H1 (cell line): ENCODE results near the gene HYLS1. TPM values are rescaled to one million over a fixed set of nuclear protein-coding genes. Genes with fewer than 3 reads are reported as not detected.

Experiments used
- CTCF ChIA-PET: fragments of 300-600 bp; sonication (Branson Sonifier 250); formaldehyde crosslinking; loops from one replicate; lab custom pipeline; 2021; ENCODE audit not compliant: partially characterized antibody; lab: Charles Lee
- POLR2A ChIA-PET: fragments of 300-600 bp; sonication (Branson Sonifier 250); formaldehyde crosslinking; loops from one replicate; lab custom pipeline; 2021; ENCODE audit warnings: inconsistent platforms; ENCODE audit not compliant: partially characterized antibody; lab: Charles Lee
- DNase-seq, 2 experiments: peaks; one replicate each; pipeline versions ENCODE4 v3.0.0 to v3.0.0-alpha.2; 2010 to 2022; ENCODE audit warnings: low spot score in 2 of 2, low read depth in 1 of 2, mixed read lengths in 1 of 2
- FAIRE-seq: peaks from 2 replicates; lab custom pipeline; 2011; peaks lifted over from hg19 to GRCh38; lab: Jason Lieb, UNC
- H2AFZ ChIP-seq: 2 replicates; pipeline ENCODE4 v1.8.1; 2012; ENCODE audit warnings: low read length, inconsistent platforms
- H2AK5ac ChIP-seq: 2 replicates; pipeline ENCODE4 v1.6.1; 2013; ENCODE audit warnings: low read depth, low read length
- H2BK120ac ChIP-seq: replicated peaks from 2 replicates; pipeline ENCODE3; 2013; ENCODE audit warnings: low read depth, low read length, inconsistent platforms
- H2BK12ac ChIP-seq: 2 replicates; pipeline ENCODE4 v1.6.1; 2013; ENCODE audit warnings: low read depth, low read length
- H2BK15ac ChIP-seq: 2 replicates; pipeline ENCODE4 v1.6.1; 2013; ENCODE audit warnings: low read length
- H2BK20ac ChIP-seq: 2 replicates; pipeline ENCODE4 v1.6.1; 2013; ENCODE audit warnings: low read length
- H2BK5ac ChIP-seq: 2 replicates; pipeline ENCODE4 v1.6.1; 2013; ENCODE audit warnings: low read depth, low read length
- H3K14ac ChIP-seq: 2 replicates; pipeline ENCODE4 v1.6.1; 2013; ENCODE audit warnings: inconsistent platforms; ENCODE audit not compliant: insufficient read length
- H3K18ac ChIP-seq: 2 replicates; pipeline ENCODE4 v1.6.1; 2013; ENCODE audit warnings: low read length; ENCODE audit errors: extremely low read depth
- H3K23ac ChIP-seq: 2 replicates; pipeline ENCODE4 v1.6.1; 2013; ENCODE audit warnings: inconsistent platforms; ENCODE audit not compliant: insufficient read length
- H3K23me2 ChIP-seq: 2 replicates; pipeline ENCODE4 v1.6.1; 2013; ENCODE audit warnings: low read depth, low read length
- H3K27ac ChIP-seq: 2 replicates; pipeline ENCODE4 v1.6.1; 2011; ENCODE audit warnings: low read depth, low read length, inconsistent platforms
- H3K27me3 ChIP-seq, 4 experiments: replicated peaks in 1 of 4; 1 replicate in 1 of 4; 2 replicates in 3 of 4; pipeline versions ENCODE4 v1.6.1 to v1.8.1; 2011 to 2013; ENCODE audit warnings: low read length in 3 of 4, mild to moderate bottlenecking in 3 of 4, inconsistent platforms in 2 of 4, mixed read lengths in 2 of 4, moderate library complexity in 1 of 4; ENCODE audit not compliant: control insufficient read depth in 3 of 4, insufficient read depth in 3 of 4; ENCODE audit errors: extremely low read depth in 1 of 4
- H3K36me3 ChIP-seq, 4 experiments: 2 replicates each; pipeline versions ENCODE4 v1.6.1 to v1.8.1; 2011 to 2013; ENCODE audit warnings: mild to moderate bottlenecking in 4 of 4, low read length in 3 of 4, moderate library complexity in 2 of 4, control low read depth in 1 of 4, inconsistent platforms in 1 of 4; ENCODE audit not compliant: insufficient read depth in 4 of 4, control insufficient read depth in 2 of 4
- H3K4ac ChIP-seq: replicated peaks from 2 replicates; pipeline ENCODE3; 2013; ENCODE audit warnings: low read length, low read depth, mixed read lengths, inconsistent platforms; ENCODE audit not compliant: insufficient read length
- H3K4me1 ChIP-seq, 4 experiments: replicated peaks in 1 of 4; 1 replicate in 1 of 4; 2 replicates in 3 of 4; pipeline versions ENCODE4 v1.6.1 to v1.8.1; 2011 to 2013; ENCODE audit warnings: low read length in 3 of 4, inconsistent platforms in 2 of 4, mixed read lengths in 1 of 4; ENCODE audit not compliant: insufficient read depth in 4 of 4, control insufficient read depth in 3 of 4
- H3K4me2 ChIP-seq, 2 experiments: 2 replicates each; pipeline versions ENCODE4 v1.6.1 to v1.8.1; 2011 to 2013; ENCODE audit warnings: low read depth in 2 of 2, low read length in 2 of 2, control low read depth in 1 of 2, inconsistent platforms in 1 of 2, mild to moderate bottlenecking in 1 of 2; ENCODE audit not compliant: insufficient read depth in 1 of 2
- H3K4me3 ChIP-seq, 4 experiments: fragments of 200-600, 300-600 bp in 1 of 4; sonication (generic), shearing (Covaris generic), sonication (Bioruptor Twin) in 1 of 4; 2 replicates each; pipeline versions ENCODE4 v1.5.1 to v1.8.1; 2011 to 2016; ENCODE audit warnings: low read length in 4 of 4, low read depth in 3 of 4, control low read depth in 2 of 4, inconsistent platforms in 2 of 4, mild to moderate bottlenecking in 2 of 4, mixed read lengths in 1 of 4, moderate library complexity in 1 of 4; ENCODE audit not compliant: insufficient read depth in 2 of 4; ENCODE audit errors: extremely low read depth in 1 of 4
- H3K56ac ChIP-seq: replicated peaks from 2 replicates; pipeline ENCODE3; 2013; ENCODE audit warnings: low read depth, mild to moderate bottlenecking, mixed read lengths, low read length, inconsistent platforms; ENCODE audit not compliant: insufficient read length
- H3K79me1 ChIP-seq: 2 replicates; pipeline ENCODE4 v1.6.1; 2013; ENCODE audit warnings: low read depth, low read length, control low read depth
- H3K79me2 ChIP-seq, 2 experiments: 2 replicates each; pipeline versions ENCODE4 v1.6.1 to v1.8.1; 2012 to 2013; ENCODE audit warnings: low read length in 2 of 2, mild to moderate bottlenecking in 2 of 2, inconsistent platforms in 1 of 2; ENCODE audit not compliant: insufficient read depth in 2 of 2, control insufficient read depth in 1 of 2
- H3K9ac ChIP-seq, 4 experiments: replicated peaks in 1 of 4; 1 replicate in 1 of 4; 2 replicates in 3 of 4; pipeline versions ENCODE4 v1.6.1 to v1.8.1; 2011 to 2013; ENCODE audit warnings: low read depth in 3 of 4, low read length in 3 of 4, control low read depth in 2 of 4, mild to moderate bottlenecking in 2 of 4, moderate library complexity in 2 of 4, inconsistent platforms in 1 of 4; ENCODE audit errors: extremely low read depth in 1 of 4
- H3K9me3 ChIP-seq, 2 experiments: 2 replicates each; pipeline versions ENCODE4 v1.6.1 to v1.8.1; 2012 to 2013; ENCODE audit warnings: mild to moderate bottlenecking in 2 of 2, moderate library complexity in 2 of 2, control low read depth in 1 of 2, inconsistent platforms in 1 of 2, low read depth in 1 of 2, low read length in 1 of 2, mixed read lengths in 1 of 2; ENCODE audit not compliant: insufficient read depth in 2 of 2
- H4K20me1 ChIP-seq, 2 experiments: replicated peaks in 1 of 2; 2 replicates each; pipeline versions ENCODE3 to v1.8.1; 2011 to 2013; ENCODE audit warnings: inconsistent platforms in 2 of 2, low read length in 2 of 2, mild to moderate bottlenecking in 1 of 2; ENCODE audit not compliant: insufficient read depth in 2 of 2, control insufficient read depth in 1 of 2
- H4K5ac ChIP-seq: 2 replicates; pipeline ENCODE4 v1.6.1; 2013; ENCODE audit warnings: low read length, low read depth, mixed read lengths, inconsistent platforms; ENCODE audit not compliant: insufficient read length
- H4K8ac ChIP-seq: 2 replicates; pipeline ENCODE4 v1.8.0; 2013; ENCODE audit warnings: mild to moderate bottlenecking, moderate library complexity, low read length, inconsistent platforms; ENCODE audit not compliant: insufficient read depth; ENCODE audit errors: extremely low read depth
- H4K91ac ChIP-seq: replicated peaks from 2 replicates; pipeline ENCODE3; 2013; ENCODE audit warnings: low read length, mixed read lengths, inconsistent platforms; ENCODE audit not compliant: insufficient read length
- ASH2L ChIP-seq: fragments of 200-600, 300-600 bp; sonication (generic); IDR thresholded peaks from one replicate; pipeline ENCODE4 v1.7.1; 2017; ENCODE audit warnings: low read length
- BCL11A ChIP-seq, 2 experiments: IDR thresholded peaks; one replicate each; pipeline ENCODE4 v1.6.1; 2011; ENCODE audit warnings: low read depth in 2 of 2, low read length in 2 of 2, mild to moderate bottlenecking in 2 of 2
- POLR2A ChIP-seq, 2 experiments: IDR thresholded peaks; 1 replicate in 1 of 2; 2 replicates in 1 of 2; pipeline ENCODE4 v1.6.1; 2011; ENCODE audit warnings: low read depth in 2 of 2, low read length in 2 of 2, mild to moderate bottlenecking in 2 of 2; ENCODE audit errors: control extremely low read depth in 1 of 2
- RAD21 ChIP-seq, 2 experiments: IDR thresholded peaks in 1 of 2; conservative IDR thresholded peaks in 1 of 2; 2 replicates each; pipeline ENCODE4 v1.6.1; 2011; ENCODE audit warnings: low read depth in 2 of 2, low read length in 2 of 2, improper control_type of control experiment in 1 of 2, inconsistent platforms in 1 of 2, mild to moderate bottlenecking in 1 of 2, moderate library complexity in 1 of 2
- RNF2 ChIP-seq: fragments of 200-900, 300-1000 bp; sonication (generic); IDR thresholded peaks from 2 replicates; pipeline ENCODE4 v1.7.1; 2016; ENCODE audit warnings: borderline replicate concordance, low read depth, mild to moderate bottlenecking, antibody characterized with exemption, low read length; ENCODE audit not compliant: poor library complexity, severe bottlenecking; ENCODE audit errors: missing control alignments
- TCF12 ChIP-seq: IDR thresholded peaks from 2 replicates; pipeline ENCODE4 v1.6.1; 2011; ENCODE audit warnings: low read depth, mild to moderate bottlenecking, low read length
- WGBS, 2 experiments: shearing (Covaris generic) in 1 of 2; methylation state at CpG; one replicate each; pipeline versions ENCODE4 v1.1.6 to v1.1.7; 2013 to 2015; ENCODE audit warnings: low lambda C conversion rate in 2 of 2, mixed read lengths in 2 of 2, inconsistent platforms in 1 of 2, low coverage in 1 of 2, missing lambda C conversion rate in 1 of 2; ENCODE audit not compliant: insufficient replicate concordance in 2 of 2, insufficient coverage in 1 of 2, insufficient read length in 1 of 2; ENCODE audit errors: extremely low coverage in 1 of 2, missing lambda C conversion rate in 1 of 2; 5-methylcytosine and 5-hydroxymethylcytosine counted together
- polyA plus RNA-seq, 7 experiments: library from polyadenylated mRNA; depleted of rRNA in 3 of 7; stranded (reverse) in 5 of 7; unstranded in 2 of 7; fragments of >200 nt in 5 of 7; fragments of 200-250 nt in 2 of 7; gene quantifications; 1 replicate in 5 of 7; 2 replicates in 1 of 7; 4 replicates in 1 of 7; pipeline versions ENCODE4 v1.2.1 to v1.2.3, GENCODE V29; 2011 to 2013; ENCODE audit warnings: missing spikeins in 2 of 7, mixed read lengths in 2 of 7
- total RNA-seq: library from RNA; stranded (reverse); fragmentation: NEBNext Ultra II Directional; extraction: Animal tissue kit (Norgen Biotek cat#: 25700); gene quantifications from 2 replicates; pipeline ENCODE4 v1.2.1, GENCODE V29; 2021
- TF ChIP-seq, protein P1 (sequence below): IDR thresholded peaks from 2 replicates; pipeline ENCODE4 v1.6.1; 2012; ENCODE audit warnings: low read length, inconsistent platforms
- TF ChIP-seq, protein P2 (sequence below), 3 experiments: IDR thresholded peaks; 1 replicate in 2 of 3; 2 replicates in 1 of 3; pipeline versions ENCODE4 v1.5.1 to v1.6.1; 2011; ENCODE audit warnings: low read length in 3 of 3, mild to moderate bottlenecking in 3 of 3, inconsistent platforms in 2 of 3, low read depth in 1 of 3, moderate library complexity in 1 of 3; ENCODE audit not compliant: insufficient read depth in 1 of 3; ENCODE audit errors: control extremely low read depth in 1 of 3

HYLS1 gene
- total and polyA plus RNA-seq, 2 of the 8 experiments (the other 6 are each of a cell fraction or from before 2014, with no cell fraction given) = 5.1 to 11.6 TPM

DNA sequence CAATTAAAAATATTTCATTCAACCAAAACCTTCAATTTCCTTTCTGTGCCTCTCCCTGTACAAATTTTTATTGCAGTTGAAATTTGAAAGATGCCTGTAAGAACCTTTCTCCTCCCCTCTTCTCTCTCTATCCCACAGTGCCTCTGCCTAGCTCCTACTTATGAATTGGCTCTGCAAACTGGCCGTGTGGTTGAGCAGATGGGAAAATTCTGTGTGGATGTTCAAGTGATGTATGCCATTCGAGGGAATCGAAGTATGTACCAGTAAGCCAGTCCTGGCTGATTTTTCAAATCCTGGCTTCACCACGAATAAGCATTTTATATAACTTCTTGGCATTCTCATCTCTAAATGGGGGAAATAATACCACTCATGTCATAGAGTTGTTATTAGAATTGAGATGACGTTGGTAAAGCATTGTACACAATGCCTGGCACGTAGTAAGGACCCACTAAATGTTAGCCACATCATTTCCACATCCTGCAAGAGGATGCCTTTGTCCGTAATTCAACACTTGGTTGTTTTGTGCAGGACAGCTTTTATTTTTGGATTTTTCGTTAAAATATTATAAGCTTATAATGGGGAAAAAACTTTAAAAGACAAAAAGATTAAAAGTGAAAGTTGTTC is 22.9 kb downstream of the HYLS1 start:
- FAIRE-seq (no peak), DNase-seq (no peak)
- peaks cover 0 to 2% (median under 1%) of the 10 kb centered on the region in 4 experiments; a peak in 2 of 7 replicates for H3K27me3 ChIP-seq
- H3K36me3 ChIP-seq = peaks cover 0 to 3% (median 0%) of the 10 kb centered on the region in 4 experiments; a peak in 1 of 8 replicates
- H3K27ac ChIP-seq = no peak overlapping the region
- no peak overlapping the region for H3K4me2 ChIP-seq
- no peak overlapping the region for H2AK5ac ChIP-seq
- H3K56ac ChIP-seq = no peak overlapping the region
- H2AFZ ChIP-seq = no peak overlapping the region
- H2BK5ac ChIP-seq = no peak overlapping the region
- H3K9me3 ChIP-seq = no peaks in the 10 kb centered on the region
- no peak overlapping the region for H3K4me3 ChIP-seq
- CTCF ChIA-PET = interaction anchor here (0.6 to 1.6 kb wide), 7 partner anchors 8 to 260 kb away, joined by 3 to 5 read pairs (median 3); no protein-coding TSS in a partner anchor
- H2BK120ac ChIP-seq = no peak overlapping the region
- H3K9ac ChIP-seq = no peak overlapping the region
- no peak overlapping the region for H3K23ac ChIP-seq
- H2BK12ac ChIP-seq = no peak overlapping the region
- H4K20me1 ChIP-seq = no peaks in the 10 kb centered on the region
- POLR2A ChIA-PET = interaction anchor here (1.5 to 2.6 kb wide), 2 partner anchors 9 to 22 kb away, joined by 3 to 6 read pairs; partner anchors contain the start of gene HYLS1
- no peaks in the 10 kb centered on the region for H3K23me2 ChIP-seq
- H4K91ac ChIP-seq = no peak overlapping the region
- no peaks in the 10 kb centered on the region for H3K79me2 ChIP-seq
- H2BK15ac ChIP-seq = no peak overlapping the region
- H3K4ac ChIP-seq = no peak overlapping the region
- no peak overlapping the region for H3K14ac ChIP-seq
- H3K4me1 ChIP-seq = no peaks in the 10 kb centered on the region
- no peak overlapping the region for H4K5ac ChIP-seq
- H2BK20ac ChIP-seq = no peak overlapping the region
- no peak overlapping the region for H4K8ac ChIP-seq
- H3K18ac ChIP-seq = no peak overlapping the region
- WGBS, 2 experiments = 89% methylated on average over 8 of the region's 8 CpGs; no CpG with 5 or more reads in 1 of the 2 experiments
- no peaks in the 10 kb centered on the region for H3K79me1 ChIP-seq
- TF ChIP-seq, protein P1, sequence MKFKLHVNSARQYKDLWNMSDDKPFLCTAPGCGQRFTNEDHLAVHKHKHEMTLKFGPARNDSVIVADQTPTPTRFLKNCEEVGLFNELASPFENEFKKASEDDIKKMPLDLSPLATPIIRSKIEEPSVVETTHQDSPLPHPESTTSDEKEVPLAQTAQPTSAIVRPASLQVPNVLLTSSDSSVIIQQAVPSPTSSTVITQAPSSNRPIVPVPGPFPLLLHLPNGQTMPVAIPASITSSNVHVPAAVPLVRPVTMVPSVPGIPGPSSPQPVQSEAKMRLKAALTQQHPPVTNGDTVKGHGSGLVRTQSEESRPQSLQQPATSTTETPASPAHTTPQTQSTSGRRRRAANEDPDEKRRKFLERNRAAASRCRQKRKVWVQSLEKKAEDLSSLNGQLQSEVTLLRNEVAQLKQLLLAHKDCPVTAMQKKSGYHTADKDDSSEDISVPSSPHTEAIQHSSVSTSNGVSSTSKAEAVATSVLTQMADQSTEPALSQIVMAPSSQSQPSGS = no peak
- TF ChIP-seq ASH2L (no peak), TCF12 (no peak), BCL11A (IDR thresholded peaks at IDR 0.05; ENCODE audit: low read depth in 2 of 2, low read length in 2 of 2) (no peak), RNF2 (no peak), POLR2A (IDR thresholded peaks at IDR 0.05; ENCODE audit: control extremely low read depth in 1 of 2, low read depth in 2 of 2, low read length in 2 of 2) (no peak), RAD21 (IDR thresholded peaks at IDR 0.05 in 1 of 2, conservative IDR thresholded peaks at IDR 0.05 in 1 of 2; ENCODE audit: low read depth in 2 of 2, low read length in 2 of 2) (no peak)
- TF ChIP-seq, protein P2, sequence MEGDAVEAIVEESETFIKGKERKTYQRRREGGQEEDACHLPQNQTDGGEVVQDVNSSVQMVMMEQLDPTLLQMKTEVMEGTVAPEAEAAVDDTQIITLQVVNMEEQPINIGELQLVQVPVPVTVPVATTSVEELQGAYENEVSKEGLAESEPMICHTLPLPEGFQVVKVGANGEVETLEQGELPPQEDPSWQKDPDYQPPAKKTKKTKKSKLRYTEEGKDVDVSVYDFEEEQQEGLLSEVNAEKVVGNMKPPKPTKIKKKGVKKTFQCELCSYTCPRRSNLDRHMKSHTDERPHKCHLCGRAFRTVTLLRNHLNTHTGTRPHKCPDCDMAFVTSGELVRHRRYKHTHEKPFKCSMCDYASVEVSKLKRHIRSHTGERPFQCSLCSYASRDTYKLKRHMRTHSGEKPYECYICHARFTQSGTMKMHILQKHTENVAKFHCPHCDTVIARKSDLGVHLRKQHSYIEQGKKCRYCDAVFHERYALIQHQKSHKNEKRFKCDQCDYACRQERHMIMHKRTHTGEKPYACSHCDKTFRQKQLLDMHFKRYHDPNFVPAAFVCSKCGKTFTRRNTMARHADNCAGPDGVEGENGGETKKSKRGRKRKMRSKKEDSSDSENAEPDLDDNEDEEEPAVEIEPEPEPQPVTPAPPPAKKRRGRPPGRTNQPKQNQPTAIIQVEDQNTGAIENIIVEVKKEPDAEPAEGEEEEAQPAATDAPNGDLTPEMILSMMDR (IDR thresholded peaks at IDR 0.05; ENCODE audit: control extremely low read depth in 1 of 3, insufficient read depth in 1 of 3, low read depth in 1 of 3, low read length in 3 of 3) = no peak
